Body of pancreas (tissue), 4 donors: ENCODE data around the gene TIMM17A.

Experiments used
- CTCF ChIP-seq, 7 experiments: fragments of 450-650 bp in 4 of 7; fragments of 200-600 bp in 3 of 7; sonication (generic) in 3 of 7; IDR thresholded peaks; one replicate each; pipeline ENCODE4 v1.5.1; 2016 to 2019; ENCODE audit warnings: antibody characterized with exemption in 7 of 7
- POLR2A ChIP-seq, 3 donors: fragments of 450-650 bp; IDR thresholded peaks; one replicate each; pipeline ENCODE4 v1.6.1; 2016; ENCODE audit warnings: antibody characterized with exemption in 3 of 3, mild to moderate bottlenecking in 2 of 3

- TF ChIP-seq CTCF (IDR thresholded peaks at IDR 0.05) = no peak
- no peak for TF ChIP-seq POLR2A (IDR thresholded peaks at IDR 0.05)
These were observed 10.1 kb upstream of the TIMM17A start for GRCh38 chr1:201945157-201945556.
